Neuronal stem cell (in vitro differentiated cells): ENCODE data around the gene PTPRM.

ENCODE experiments used
- DNase-seq: peaks from one replicate; pipeline ENCODE4 v3.0.0-alpha.2; 2013; ENCODE audit warnings: low spot score
- H2AFZ ChIP-seq: one replicate; pipeline ENCODE4 v1.6.1; 2013; ENCODE audit warnings: mild to moderate bottlenecking, low read length, inconsistent platforms
- H2AK5ac ChIP-seq: 2 replicates; pipeline ENCODE4 v1.6.1; 2013; ENCODE audit warnings: low read depth, mild to moderate bottlenecking, inconsistent platforms, low read length, moderate library complexity, mixed read lengths
- H2BK120ac ChIP-seq: 2 replicates; pipeline ENCODE4 v1.6.1; 2013; ENCODE audit warnings: low read depth, mild to moderate bottlenecking, inconsistent platforms, low read length, moderate library complexity, mixed read lengths
- H2BK12ac ChIP-seq: one replicate; pipeline ENCODE4 v1.6.1; 2013; ENCODE audit warnings: low read length, inconsistent platforms
- H2BK15ac ChIP-seq: 2 replicates; pipeline ENCODE4 v1.6.1; 2013; ENCODE audit warnings: mild to moderate bottlenecking, low read length, inconsistent platforms, mixed read lengths
- H2BK5ac ChIP-seq: one replicate; pipeline ENCODE4 v1.6.1; 2013; ENCODE audit warnings: inconsistent platforms, mild to moderate bottlenecking, low read length, moderate library complexity
- H3K14ac ChIP-seq: one replicate; pipeline ENCODE4 v1.6.1; 2013; ENCODE audit warnings: low read length, inconsistent platforms
- H3K18ac ChIP-seq: 2 replicates; pipeline ENCODE4 v1.6.1; 2013; ENCODE audit warnings: low read length, inconsistent platforms
- H3K23ac ChIP-seq: 2 replicates; pipeline ENCODE4 v1.6.1; 2013; ENCODE audit warnings: low read depth, mild to moderate bottlenecking, mixed read lengths, low read length, inconsistent platforms; ENCODE audit not compliant: poor library complexity
- H3K27ac ChIP-seq: replicated peaks from 3 replicates; pipeline ENCODE4 v1.5.1; 2013; ENCODE audit warnings: low read length, inconsistent platforms
- H3K27me3 ChIP-seq, 3 experiments: 2 replicates each; pipeline ENCODE4 v1.6.1; 2013; ENCODE audit warnings: low read length in 3 of 3, mild to moderate bottlenecking in 2 of 3, inconsistent platforms in 1 of 3, low read depth in 1 of 3, mixed read lengths in 1 of 3, moderate library complexity in 1 of 3; ENCODE audit not compliant: control insufficient read depth in 3 of 3, insufficient read depth in 3 of 3
- H3K36me3 ChIP-seq, 2 donors: replicated peaks in 1 of 2; 2 replicates each; pipeline ENCODE4 v1.6.1; 2013; ENCODE audit warnings: low read length in 2 of 2; ENCODE audit not compliant: control insufficient read depth in 2 of 2, insufficient read depth in 2 of 2
- H3K4ac ChIP-seq: 2 replicates; pipeline ENCODE4 v1.6.1; 2013; ENCODE audit warnings: inconsistent platforms, mild to moderate bottlenecking, low read length, moderate library complexity
- H3K4me1 ChIP-seq, 2 donors: 1 replicate in 1 of 2; 2 replicates in 1 of 2; pipeline ENCODE4 v1.6.1; 2013; ENCODE audit warnings: low read length in 2 of 2, low read depth in 1 of 2; ENCODE audit not compliant: control insufficient read depth in 2 of 2, insufficient read depth in 1 of 2
- H3K4me2 ChIP-seq: one replicate; pipeline ENCODE4 v1.6.1; 2013; ENCODE audit warnings: mild to moderate bottlenecking, low read length, inconsistent platforms; ENCODE audit not compliant: insufficient read depth, poor library complexity, severe bottlenecking
- H3K4me3 ChIP-seq, 2 donors: 2 replicates each; pipeline ENCODE4 v1.5.1; 2013; ENCODE audit warnings: low read length in 2 of 2, mild to moderate bottlenecking in 2 of 2, inconsistent platforms in 1 of 2, moderate library complexity in 1 of 2
- H3K79me1 ChIP-seq: one replicate; pipeline ENCODE4 v1.6.1; 2013; ENCODE audit warnings: low read depth, mild to moderate bottlenecking, inconsistent platforms, low read length, moderate library complexity
- H3K9ac ChIP-seq: one replicate; pipeline ENCODE4 v1.6.1; 2013; ENCODE audit warnings: mild to moderate bottlenecking, low read depth, low read length, inconsistent platforms; ENCODE audit not compliant: poor library complexity
- H3K9me3 ChIP-seq, 2 donors: replicated peaks in 1 of 2; 2 replicates each; pipeline versions ENCODE3 to v1.6.1; 2013; ENCODE audit warnings: low read length in 2 of 2, mild to moderate bottlenecking in 2 of 2, inconsistent platforms in 1 of 2, low read depth in 1 of 2, mixed read lengths in 1 of 2, moderate library complexity in 1 of 2; ENCODE audit not compliant: control insufficient read depth in 2 of 2, insufficient read depth in 1 of 2
- H4K8ac ChIP-seq: one replicate; pipeline ENCODE4 v1.6.1; 2013; ENCODE audit warnings: low read depth, mild to moderate bottlenecking, inconsistent platforms, low read length, moderate library complexity
- H4K91ac ChIP-seq: one replicate; pipeline ENCODE4 v1.6.1; 2013; ENCODE audit warnings: low read length, low read depth, mild to moderate bottlenecking, inconsistent platforms; ENCODE audit not compliant: poor library complexity
- WGBS, 2 donors: extraction: QIAGEN DNeasy Blood & Tissue Kit; methylation state at CpG; one replicate each; pipeline ENCODE4 v1.1.7; 2013; ENCODE audit warnings: missing lambda C conversion rate in 2 of 2, mixed read lengths in 1 of 2; ENCODE audit not compliant: insufficient read length in 2 of 2, insufficient replicate concordance in 1 of 2; ENCODE audit errors: extremely low coverage in 2 of 2; 5-methylcytosine and 5-hydroxymethylcytosine counted together

The PTPRM gene

GRCh38 chr18:7576685-7577084, 9.6 kb downstream of the PTPRM start:
- no peak overlapping the region for H4K91ac ChIP-seq
- H3K79me1 ChIP-seq: peaks cover 2% of the 10 kb centered on the region
- no peaks in the 10 kb centered on the region for H3K27me3 ChIP-seq
- H3K27ac ChIP-seq: no peak overlapping the region
- H2BK15ac ChIP-seq: no peak overlapping the region
- H2AFZ ChIP-seq: no peak overlapping the region
- H4K8ac ChIP-seq: no peak overlapping the region
- no peak overlapping the region for H3K9ac ChIP-seq
- H3K4me1 ChIP-seq: peaks cover 12 to 17% of the 10 kb centered on the region in 2 donors
- H3K18ac ChIP-seq: no peak overlapping the region
- no peak overlapping the region for H3K14ac ChIP-seq
- H3K4me2 ChIP-seq: no peak overlapping the region
- no peak overlapping the region for H3K4ac ChIP-seq
- no peaks in the 10 kb centered on the region for H3K9me3 ChIP-seq
- no peak overlapping the region for H2AK5ac ChIP-seq
- no peak overlapping the region for H2BK12ac ChIP-seq
- H3K36me3 ChIP-seq: no peaks in the 10 kb centered on the region
- H3K23ac ChIP-seq: no peak overlapping the region
- DNase-seq: no peak
- H2BK120ac ChIP-seq: no peak overlapping the region
- H3K4me3 ChIP-seq: no peak overlapping the region
- H2BK5ac ChIP-seq: no peak overlapping the region

DNA sequence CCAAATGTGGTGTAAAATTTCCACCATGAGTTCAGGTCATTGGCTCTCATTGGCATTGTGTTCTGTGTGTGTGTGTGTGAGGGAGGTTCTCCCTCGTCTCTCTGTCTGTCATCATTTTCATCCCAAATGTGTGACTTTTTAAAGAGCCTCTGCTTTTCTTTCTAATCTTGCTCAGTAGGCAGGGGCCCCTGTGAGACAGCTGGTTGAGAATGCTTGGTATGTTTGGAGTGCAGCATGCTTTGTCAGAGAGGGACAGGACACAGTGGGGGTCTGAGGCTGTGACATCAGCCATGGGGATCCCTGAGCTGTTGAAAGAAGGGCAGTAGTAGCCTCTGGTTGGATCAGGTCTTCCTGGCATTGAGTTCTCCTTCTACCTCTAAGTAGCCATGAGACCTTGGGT, 10.6 kb downstream of the PTPRM start:
- Histone ChIP-seq H3K36me3 (no peaks in the 10 kb centered on the region), H2AK5ac (no peak overlapping the region), H3K27me3 (no peaks in the 10 kb centered on the region), H4K91ac (no peak overlapping the region), H2BK15ac (no peak overlapping the region), H3K9ac (no peak overlapping the region), H3K14ac (no peak overlapping the region), H2BK12ac (no peak overlapping the region), H2BK5ac (no peak overlapping the region), H3K9me3 (peaks cover 0 to 3% of the 10 kb centered on the region in 2 donors), H3K23ac (no peak overlapping the region), H3K79me1 (peaks cover 2% of the 10 kb centered on the region), H3K18ac (no peak overlapping the region), H3K4me1 (peaks cover 12 to 17% of the 10 kb centered on the region in 2 donors), H2BK120ac (no peak overlapping the region), H3K27ac (peak overlapping the region; percentile 72), H3K4me2 (peak overlapping the region; percentile 19), H3K4me3 (no peak overlapping the region), H3K4ac (no peak overlapping the region), H2AFZ (peak overlapping the region; percentile 8), H4K8ac (no peak overlapping the region)
- DNase-seq: peak; percentile 65
- WGBS, 2 donors: no CpG with 5 or more reads among the region's 1 CpG

- Histone ChIP-seq H4K91ac (no peak overlapping the region), H4K8ac (no peak overlapping the region), H3K18ac (no peak overlapping the region), H2BK5ac (no peak overlapping the region), H2BK12ac (no peak overlapping the region), H3K4me3 (no peak overlapping the region), H3K9ac (no peak overlapping the region), H3K14ac (no peak overlapping the region), H3K4me2 (no peak overlapping the region), H2BK15ac (no peak overlapping the region), H3K79me1 (no peaks in the 10 kb centered on the region), H3K27me3 (no peaks in the 10 kb centered on the region), H2AK5ac (no peak overlapping the region), H2BK120ac (no peak overlapping the region), H3K4ac (no peak overlapping the region), H3K23ac (no peak overlapping the region), H2AFZ (no peak overlapping the region), H3K36me3 (no peaks in the 10 kb centered on the region), H3K27ac (no peak overlapping the region), H3K4me1 (peaks cover 8 to 17% of the 10 kb centered on the region in 2 donors), H3K9me3 (peaks cover 0 to 3% of the 10 kb centered on the region in 2 donors)
- WGBS, 2 donors: no CpG with 5 or more reads among the region's 3 CpGs
- DNase-seq: no peak
Measured at GRCh38 chr18:7579176-7579917, 12.2 kb downstream of the PTPRM start.

DNA sequence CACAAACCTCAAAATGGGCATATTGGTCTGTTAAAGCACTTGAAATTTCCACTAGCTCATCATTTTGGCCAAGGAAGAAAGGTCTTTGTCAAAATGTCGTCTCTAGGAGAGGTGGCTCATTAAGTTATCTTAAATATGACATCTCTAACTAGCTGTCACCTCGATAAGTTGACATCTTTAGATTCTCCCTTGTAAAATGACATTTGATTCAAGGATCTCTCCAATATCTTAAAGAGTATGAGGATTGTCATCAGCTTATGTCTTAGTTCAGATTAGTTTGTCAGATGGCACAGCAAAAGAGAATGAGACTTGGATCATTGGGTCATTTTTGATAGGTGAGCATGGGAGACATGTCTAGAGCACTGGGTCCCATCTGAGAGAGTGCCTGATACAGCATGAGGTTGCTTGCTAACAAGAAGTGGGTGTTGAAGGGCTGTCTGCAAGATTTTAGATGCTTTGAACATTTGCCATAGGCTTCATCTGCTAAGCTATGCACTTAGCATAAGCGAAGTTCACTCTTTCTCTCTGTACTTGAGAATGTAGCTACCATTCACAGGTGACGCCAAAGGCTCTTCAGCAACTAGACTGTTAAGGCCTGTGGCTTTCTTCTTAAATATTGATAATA, 12.9 kb downstream of the PTPRM start:
- Histone ChIP-seq H2BK15ac (no peak overlapping the region), H3K18ac (no peak overlapping the region), H3K27me3 (no peaks in the 10 kb centered on the region), H4K91ac (no peak overlapping the region), H3K36me3 (no peaks in the 10 kb centered on the region), H3K4me2 (no peak overlapping the region), H3K27ac (no peak overlapping the region), H3K79me1 (no peaks in the 10 kb centered on the region), H3K4me1 (peaks cover 12 to 17% of the 10 kb centered on the region in 2 donors), H3K4ac (no peak overlapping the region), H3K9ac (no peak overlapping the region), H3K14ac (no peak overlapping the region), H3K9me3 (peaks cover 0 to 3% of the 10 kb centered on the region in 2 donors), H2AK5ac (no peak overlapping the region), H3K23ac (no peak overlapping the region), H2BK12ac (no peak overlapping the region), H2AFZ (no peak overlapping the region), H2BK5ac (no peak overlapping the region), H2BK120ac (no peak overlapping the region), H4K8ac (no peak overlapping the region), H3K4me3 (no peak overlapping the region)
- no CpG with 5 or more reads among the region's 4 CpGs for WGBS, 2 donors
- DNase-seq: no peak
